Testis (tissue), 3 donors: Measurements from ENCODE around the gene PER2. TPM values are rescaled to one million over a fixed set of nuclear protein-coding genes. Genes with fewer than 3 reads are reported as not detected.

ENCODE experiments used
- DNase-seq: peaks from one replicate; pipeline ENCODE4 v3.0.0-alpha.2; 2019
- H3K27ac ChIP-seq, 2 donors: fragments of 200-600 bp; sonication (generic); one replicate each; pipeline ENCODE4 v1.5.1; 2019
- H3K27me3 ChIP-seq: fragments of 200-600 bp; sonication (generic); one replicate; pipeline ENCODE4 v1.5.1; 2019
- H3K36me3 ChIP-seq: fragments of 200-600 bp; sonication (generic); one replicate; pipeline ENCODE4 v1.5.1; 2017; ENCODE audit warnings: low read depth; ENCODE audit errors: missing control alignments
- H3K4me1 ChIP-seq: fragments of 200-600 bp; sonication (generic); one replicate; pipeline ENCODE4 v1.5.1; 2019
- H3K4me3 ChIP-seq, 2 donors: fragments of 200-600 bp; sonication (generic); one replicate each; pipeline ENCODE4 v1.5.1; 2017 to 2019
- H3K9me3 ChIP-seq: fragments of 200-600 bp; sonication (generic); one replicate; pipeline ENCODE4 v1.5.1; 2017
- CTCF ChIP-seq, 3 experiments: fragments of 450-650 bp in 2 of 3; fragments of 200-600 bp in 1 of 3; sonication (generic) in 1 of 3; IDR thresholded peaks; one replicate each; pipeline ENCODE4 v1.5.1; 2016 to 2019; ENCODE audit warnings: antibody characterized with exemption in 3 of 3, mild to moderate bottlenecking in 2 of 3, moderate library complexity in 1 of 3
- POLR2A ChIP-seq: fragments of 450-650 bp; IDR thresholded peaks from one replicate; pipeline ENCODE4 v1.6.1; 2017; ENCODE audit warnings: antibody characterized with exemption, mild to moderate bottlenecking, moderate library complexity
- WGBS, 2 donors: methylation state at CpG; one replicate each; pipeline ENCODE4 v1.1.5; 2018; 5-methylcytosine and 5-hydroxymethylcytosine counted together
- intact Hi-C: fragments of 100-400 bp; cut with DNase I; formaldehyde crosslinking; loops from one replicate; pipeline ENCODE4 v1.15.1; 2023; ENCODE audit warnings: low total_unique reads
- polyA plus RNA-seq: library from polyadenylated mRNA; stranded (reverse); fragments of 350-450 nt; fragmentation: Illumina TruSeq; extraction: RNeasy Lipid Tissue Mini Kit (QIAGEN cat#74804); gene quantifications from one replicate; pipeline ENCODE4 v1.2.3, GENCODE V29; 2014; ENCODE audit warnings: low read depth, low replicate concordance; ENCODE audit not compliant: insufficient read depth
- total RNA-seq, 2 donors: library from RNA; depleted of rRNA; stranded (reverse); fragments of >200 nt; gene quantifications; one replicate each; pipeline ENCODE4 v1.2.3, GENCODE V29; 2016

PER2 gene
- total and polyA plus RNA-seq, 3 donors from 2014 or later = 29.8 to 59.1 (median 55.5) TPM

DNA sequence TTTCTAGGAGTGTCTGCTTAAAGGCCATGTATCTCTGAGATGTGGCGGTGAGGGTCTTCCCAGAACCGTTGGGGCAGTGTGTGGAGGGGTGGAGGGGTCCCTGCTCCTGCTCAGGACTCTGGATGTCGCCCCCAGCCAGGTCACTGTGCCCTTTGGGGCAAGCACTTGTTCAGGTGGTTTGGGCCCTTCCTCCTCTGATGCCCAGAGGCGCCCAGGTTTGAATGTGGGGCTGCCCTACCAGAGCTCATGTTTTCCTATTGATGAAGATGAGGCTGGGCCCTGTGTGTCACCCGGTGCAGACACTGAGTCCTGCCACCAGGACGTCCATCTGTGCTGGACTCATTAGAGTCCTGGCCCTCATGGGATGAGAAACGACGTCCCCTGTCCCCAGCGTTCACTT, 14.3 kb upstream of the PER2 start:
- Histone ChIP-seq H3K27me3 (no peaks in the 10 kb centered on the region), H3K36me3 (no peaks in the 10 kb centered on the region), H3K4me1 (peaks cover 17% of the 10 kb centered on the region), H3K9me3 (no peaks in the 10 kb centered on the region), H3K27ac (no peak overlapping the region), H3K4me3 (no peak overlapping the region)
- DNase-seq = no peak
- 91 to 98% methylated on average over 8 to 9 of the region's 9 CpGs for WGBS, 2 donors
- no peak for TF ChIP-seq POLR2A
- TF ChIP-seq CTCF (IDR thresholded peaks at IDR 0.05) = no peak
- intact Hi-C loops = no loop called here

DNA sequence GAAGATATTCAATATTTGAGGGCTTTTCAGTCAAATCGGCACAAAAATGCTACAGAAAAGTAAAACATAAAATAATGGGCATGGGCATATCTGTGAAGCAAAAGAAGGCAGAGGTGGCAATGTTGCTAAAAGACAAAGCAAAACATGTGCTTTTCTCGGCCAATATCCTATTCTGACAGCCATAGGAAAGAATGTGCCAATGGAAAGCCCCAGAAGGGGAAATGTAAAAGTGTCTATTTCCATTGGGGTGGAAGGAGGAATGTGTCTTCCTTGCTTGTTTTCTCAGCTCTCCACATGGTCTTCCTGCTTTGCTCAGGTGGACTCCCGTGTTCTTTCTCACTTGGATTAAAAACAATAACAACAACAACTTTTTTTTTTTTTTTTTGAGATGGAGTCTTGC, 13.7 kb upstream of the PER2 start:
- Histone ChIP-seq H3K36me3 (no peaks in the 10 kb centered on the region), H3K27me3 (no peaks in the 10 kb centered on the region), H3K4me1 (peaks cover 17% of the 10 kb centered on the region), H3K27ac (no peak overlapping the region), H3K4me3 (no peak overlapping the region), H3K9me3 (no peaks in the 10 kb centered on the region)
- 69 to 70% methylated on average over 3 of the region's 3 CpGs for WGBS, 2 donors
- intact Hi-C loops = no loop called here
- TF ChIP-seq CTCF (IDR thresholded peaks at IDR 0.05) = no peak
- TF ChIP-seq POLR2A = no peak
- no peak for DNase-seq

DNA sequence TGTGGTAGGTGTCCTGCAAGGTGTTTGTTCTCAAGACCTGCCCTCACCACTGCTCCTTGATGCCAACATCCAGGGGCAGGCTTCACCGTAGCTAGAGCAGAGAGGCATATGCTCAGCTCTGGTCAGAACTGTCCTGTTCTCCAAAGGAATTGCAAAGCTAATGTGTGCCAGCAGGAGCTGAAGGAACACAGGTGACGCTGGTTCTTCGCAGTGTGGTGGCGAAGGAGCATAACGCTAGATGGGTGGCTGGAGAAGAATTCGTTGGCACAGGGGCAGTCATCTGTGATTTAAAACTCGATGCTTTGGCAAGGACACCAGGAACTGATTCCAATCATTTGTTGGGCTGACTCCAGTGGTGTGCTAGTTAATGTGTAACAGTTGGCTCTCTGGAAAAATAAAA, 11.4 kb upstream of the PER2 start:
- Histone ChIP-seq H3K27ac (peak overlapping the region; percentile 4 to 31), H3K4me1 (peaks cover 17% of the 10 kb centered on the region), H3K36me3 (no peaks in the 10 kb centered on the region), H3K4me3 (no peak overlapping the region), H3K27me3 (no peaks in the 10 kb centered on the region), H3K9me3 (no peaks in the 10 kb centered on the region)
- WGBS, 2 donors = 32 to 57% methylated on average over 7 of the region's 7 CpGs
- intact Hi-C loops = no loop called here
- DNase-seq = peak; percentile 76
- TF ChIP-seq CTCF (IDR thresholded peaks at IDR 0.05) (no peak), POLR2A (no peak)

GRCh38 chr2:238296638-238297457, 8.4 kb upstream of the PER2 start:
- H3K27ac ChIP-seq = no peak overlapping the region
- no peaks in the 10 kb centered on the region for H3K27me3 ChIP-seq
- H3K36me3 ChIP-seq = no peaks in the 10 kb centered on the region
- TF ChIP-seq POLR2A (no peak), CTCF (IDR thresholded peaks at IDR 0.05) (no peak)
- DNase-seq = no peak
- WGBS, 2 donors = 85% methylated on average over 8 to 23 of the region's 24 CpGs
- H3K4me3 ChIP-seq = no peak overlapping the region
- no peaks in the 10 kb centered on the region for H3K9me3 ChIP-seq
- peaks cover 17% of the 10 kb centered on the region for H3K4me1 ChIP-seq
- intact Hi-C loops = no loop called here
